Large intestine (tissue), 3 donors: ENCODE data around the gene SLF2. TPM values are rescaled to one million over a fixed set of nuclear protein-coding genes. Genes with fewer than 3 reads are reported as not detected.

Experiments
- DNase-seq, 2 donors: peaks; one replicate each; pipeline versions ENCODE4 v3.0.0 to v3.0.0-alpha.2; 2013
- H3K27ac ChIP-seq: one replicate; pipeline ENCODE4 v1.5.1; 2013; ENCODE audit warnings: low read length
- H3K27me3 ChIP-seq: 2 replicates; pipeline ENCODE4 v1.6.1; 2013; ENCODE audit warnings: low read length; ENCODE audit not compliant: control insufficient read depth, insufficient read depth
- H3K36me3 ChIP-seq: 2 replicates; pipeline ENCODE4 v1.6.1; 2013; ENCODE audit warnings: low read length; ENCODE audit not compliant: control insufficient read depth, insufficient read depth
- H3K4me1 ChIP-seq: one replicate; pipeline ENCODE4 v1.6.1; 2013; ENCODE audit warnings: low read length; ENCODE audit not compliant: control insufficient read depth, insufficient read depth
- H3K4me3 ChIP-seq: one replicate; pipeline ENCODE4 v1.5.1; 2013; ENCODE audit warnings: low read length
- H3K9me3 ChIP-seq: one replicate; pipeline ENCODE4 v1.6.1; 2013; ENCODE audit warnings: mild to moderate bottlenecking, low read depth, low read length, moderate library complexity; ENCODE audit not compliant: control insufficient read depth
- WGBS: methylation state at CpG from one replicate; pipeline ENCODE4 v1.1.5; 2013; ENCODE audit warnings: low lambda C conversion rate; ENCODE audit not compliant: insufficient coverage; 5-methylcytosine and 5-hydroxymethylcytosine counted together
- polyA plus RNA-seq: library from polyadenylated mRNA; unstranded; fragments of 120-200 nt; gene quantifications from one replicate; pipeline ENCODE4 v1.2.1, GENCODE V29; 2013

Gene SLF2
- polyA plus RNA-seq, 1 donor, result 29.1 TPM

GRCh38 chr10:100868382-100868781 lies 44.4 kb upstream of the SLF2 start:
- Histone ChIP-seq H3K4me3 (no peak overlapping the region), H3K4me1 (no peaks in the 10 kb centered on the region), H3K27me3 (peaks cover 17% of the 10 kb centered on the region), H3K27ac (no peak overlapping the region), H3K9me3 (no peaks in the 10 kb centered on the region), H3K36me3 (no peaks in the 10 kb centered on the region)
- WGBS, result no CpG with 5 or more reads among the region's 3 CpGs
- no peak for DNase-seq

DNA sequence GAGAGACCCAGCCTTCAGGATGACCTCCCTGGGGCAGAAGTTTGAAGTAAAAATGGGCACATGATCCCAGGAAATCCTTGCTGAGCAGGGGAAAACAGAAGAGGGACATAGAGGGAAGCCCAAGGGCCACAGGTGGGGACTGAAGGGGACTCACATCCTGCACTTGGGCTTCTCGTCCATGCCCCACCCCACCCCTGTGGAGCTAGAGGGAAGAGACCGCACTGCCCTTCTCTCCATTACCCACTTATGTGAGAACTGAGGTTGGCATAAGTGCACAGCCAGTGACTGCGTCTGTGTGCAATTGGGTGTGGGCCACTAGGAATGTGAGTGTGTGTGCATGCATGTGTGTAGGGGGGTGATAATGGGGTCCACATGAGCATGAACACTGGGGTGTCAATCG lies 43.4 kb upstream of the SLF2 start:
- H3K9me3 ChIP-seq, result no peaks in the 10 kb centered on the region
- DNase-seq, result no peak
- no peaks in the 10 kb centered on the region for H3K4me1 ChIP-seq
- no peak overlapping the region for H3K4me3 ChIP-seq
- H3K27ac ChIP-seq, result no peak overlapping the region
- H3K27me3 ChIP-seq, result peaks cover 17% of the 10 kb centered on the region
- WGBS, result no CpG with 5 or more reads among the region's 4 CpGs
- H3K36me3 ChIP-seq, result no peaks in the 10 kb centered on the region

- no CpG with 5 or more reads among the region's 11 CpGs for WGBS
- Histone ChIP-seq H3K4me1 (peaks cover 16% of the 10 kb centered on the region), H3K27me3 (no peaks in the 10 kb centered on the region), H3K36me3 (no peaks in the 10 kb centered on the region), H3K27ac (no peak overlapping the region), H3K9me3 (no peaks in the 10 kb centered on the region), H3K4me3 (no peak overlapping the region)
- DNase-seq, result no peak
These were observed 40.5 kb upstream of the SLF2 start for GRCh38 chr10:100872034-100872791.

DNA sequence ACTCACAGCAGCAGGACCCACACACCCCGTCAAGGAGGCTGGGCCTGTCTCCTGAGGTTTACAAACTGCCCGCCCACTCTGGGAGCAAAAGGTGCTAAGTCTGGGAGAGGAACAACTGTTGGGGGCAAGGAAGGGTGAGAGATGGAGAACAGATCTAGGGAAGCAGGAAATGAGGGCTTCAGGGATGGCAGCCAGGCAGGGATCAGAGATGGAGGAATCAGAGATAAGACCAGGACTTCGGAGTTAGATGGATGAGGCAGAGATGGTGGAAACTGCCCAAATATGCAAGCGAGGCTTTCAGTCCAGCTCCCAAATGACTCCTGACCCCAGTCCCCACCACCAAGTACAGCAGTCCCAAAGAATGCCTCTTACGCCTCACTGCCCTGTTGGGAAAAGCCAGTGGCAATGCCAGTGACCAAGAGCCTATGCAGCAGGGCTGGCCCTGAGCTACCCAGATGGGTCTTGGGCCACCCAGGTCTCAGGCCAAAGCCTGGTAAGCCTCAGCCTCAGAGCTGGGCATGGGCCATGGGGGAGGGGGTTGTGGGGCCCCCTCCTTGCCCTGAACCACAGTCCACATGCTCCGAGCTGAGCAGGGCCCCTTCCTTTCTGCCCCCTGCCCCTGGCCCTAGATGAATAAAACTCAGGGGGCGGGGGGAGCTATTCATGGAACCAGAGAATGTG lies 39.5 kb upstream of the SLF2 start:
- DNase-seq, result no peak
- Histone ChIP-seq H3K27ac (no peak overlapping the region), H3K4me3 (no peak overlapping the region), H3K27me3 (no peaks in the 10 kb centered on the region), H3K9me3 (no peaks in the 10 kb centered on the region), H3K36me3 (no peaks in the 10 kb centered on the region), H3K4me1 (peaks cover 21% of the 10 kb centered on the region)
- no CpG with 5 or more reads among the region's 7 CpGs for WGBS

DNA sequence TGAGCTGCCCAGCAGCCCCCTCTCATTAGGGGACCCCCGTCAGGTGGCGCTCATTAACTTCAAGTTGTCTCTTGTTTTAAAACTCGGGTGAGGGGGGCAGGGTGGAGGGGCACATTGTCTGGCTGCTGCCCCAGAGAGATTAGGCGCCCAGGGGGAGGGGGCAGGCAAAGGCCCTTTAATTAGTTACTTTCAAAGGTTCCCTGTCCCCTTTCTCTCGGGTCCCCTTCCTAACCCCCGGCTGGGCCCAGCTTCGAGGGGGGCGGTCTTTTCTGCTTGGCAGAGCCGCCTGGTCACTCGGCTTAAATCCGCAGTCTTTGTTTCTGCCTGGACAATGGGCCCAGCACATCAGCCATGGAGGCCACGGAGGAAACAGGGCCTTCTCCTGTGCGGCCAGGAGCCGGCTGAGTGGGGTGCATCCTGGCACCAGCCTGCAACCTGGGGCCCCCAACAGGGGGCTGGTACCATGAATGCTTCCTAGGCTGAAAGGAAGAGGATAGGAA lies 38.9 kb upstream of the SLF2 start:
- H3K27me3 ChIP-seq, result no peaks in the 10 kb centered on the region

GRCh38 chr10:100874702-100875483 lies 37.9 kb upstream of the SLF2 start:
- H3K36me3 ChIP-seq, result no peaks in the 10 kb centered on the region
- no peak overlapping the region for H3K27ac ChIP-seq
- peaks cover 24% of the 10 kb centered on the region for H3K4me1 ChIP-seq
- no peak overlapping the region for H3K4me3 ChIP-seq
- H3K27me3 ChIP-seq, result no peaks in the 10 kb centered on the region
- no peak for DNase-seq
- WGBS, result no CpG with 5 or more reads among the region's 20 CpGs
- H3K9me3 ChIP-seq, result no peaks in the 10 kb centered on the region

More for the DNA sequence above, 38.9 kb upstream of the SLF2 start:
- no peak for DNase-seq
- Histone ChIP-seq H3K36me3 (no peaks in the 10 kb centered on the region), H3K4me1 (peaks cover 23% of the 10 kb centered on the region), H3K27ac (no peak overlapping the region), H3K4me3 (no peak overlapping the region), H3K9me3 (no peaks in the 10 kb centered on the region)
- no CpG with 5 or more reads among the region's 14 CpGs for WGBS

GRCh38 chr10:100875484-100876166 lies 37.1 kb upstream of the SLF2 start:
- H3K9me3 ChIP-seq, result no peaks in the 10 kb centered on the region
- H3K36me3 ChIP-seq, result no peaks in the 10 kb centered on the region
- H3K27ac ChIP-seq, result no peak overlapping the region
- no peaks in the 10 kb centered on the region for H3K27me3 ChIP-seq
- WGBS, result 0% methylated on average over 1 of the region's 5 CpGs
- no peak overlapping the region for H3K4me3 ChIP-seq
- H3K4me1 ChIP-seq, result peaks cover 31% of the 10 kb centered on the region
- no peak for DNase-seq

- peaks cover 42% of the 10 kb centered on the region for H3K4me1 ChIP-seq
- DNase-seq, result no peak
- no peaks in the 10 kb centered on the region for H3K36me3 ChIP-seq
- no peaks in the 10 kb centered on the region for H3K9me3 ChIP-seq
- H3K27ac ChIP-seq, result no peak overlapping the region
- H3K4me3 ChIP-seq, result no peak overlapping the region
- no CpG with 5 or more reads among the region's 24 CpGs for WGBS
- no peaks in the 10 kb centered on the region for H3K27me3 ChIP-seq
These were observed 35.9 kb upstream of the SLF2 start for GRCh38 chr10:100876585-100877460.

DNA sequence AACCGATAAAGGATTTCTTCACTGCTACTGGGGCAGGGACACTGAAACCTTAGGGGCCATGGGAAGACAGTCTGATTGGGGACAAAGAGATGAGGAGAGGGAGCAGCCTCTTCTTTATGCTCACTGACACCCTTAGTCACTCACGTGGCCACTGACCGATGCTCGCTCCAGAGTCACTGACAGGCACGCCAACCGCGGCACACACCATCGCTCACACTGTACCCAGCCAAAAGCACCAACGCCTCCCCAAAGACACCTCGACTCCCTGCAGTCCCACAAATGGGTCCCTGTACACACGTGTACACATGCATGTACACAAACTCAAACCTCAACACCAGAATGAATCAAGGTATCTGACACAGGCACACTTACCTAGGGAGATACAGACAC lies 35.3 kb upstream of the SLF2 start:
- Histone ChIP-seq H3K4me1 (peaks cover 48% of the 10 kb centered on the region), H3K9me3 (no peaks in the 10 kb centered on the region), H3K36me3 (no peaks in the 10 kb centered on the region), H3K4me3 (no peak overlapping the region), H3K27me3 (no peaks in the 10 kb centered on the region), H3K27ac (no peak overlapping the region)
- no peak for DNase-seq
- whole genome bisulfite sequencing, result no CpG with 5 or more reads among the region's 11 CpGs
